ENCODE results near the gene SHISA5. TPM values are rescaled to one million over a fixed set of nuclear protein-coding genes. Genes with fewer than 3 reads are reported as not detected.
A peak's percentile ranks its signal among the peaks of the same experiment; 100 is the strongest.

SHISA5 gene
- polyA plus RNA-seq, 1 donor, result 62.4 TPM

GRCh38 chr3:48429317-48429959 lies 74.5 kb downstream of the SHISA5 start:
- DNase-seq, result peak; percentile 33

GRCh38 chr3:48428572-48429316 lies 75.2 kb downstream of the SHISA5 start:
- peak; percentile 62 for DNase-seq

GRCh38 chr3:48428088-48428571 lies 75.8 kb downstream of the SHISA5 start:
- no peak for DNase-seq

GRCh38 chr3:48427630-48427962 lies 76.4 kb downstream of the SHISA5 start:
- no peak for DNase-seq

- no peak for DNase-seq
These were observed 76.9 kb downstream of the SHISA5 start for GRCh38 chr3:48426944-48427629.

GRCh38 chr3:48426401-48426909 lies 77.5 kb downstream of the SHISA5 start:
- DNase-seq, result no peak

GRCh38 chr3:48425281-48425812 lies 78.6 kb downstream of the SHISA5 start:
- DNase-seq, result no peak

- DNase-seq, result no peak
These were observed 79.9 kb downstream of the SHISA5 start for GRCh38 chr3:48423883-48424695.

GRCh38 chr3:48423241-48423882 lies 80.6 kb downstream of the SHISA5 start:
- no peak for DNase-seq

GRCh38 chr3:48422681-48423080 lies 81.3 kb downstream of the SHISA5 start:
- DNase-seq, result no peak

- no peak for DNase-seq
These were observed 81.7 kb downstream of the SHISA5 start for GRCh38 chr3:48422272-48422671.

GRCh38 chr3:48420561-48420960 lies 83.4 kb downstream of the SHISA5 start:
- no peak for DNase-seq

GRCh38 chr3:48419597-48419996 lies 84.4 kb downstream of the SHISA5 start:
- DNase-seq, result no peak

GRCh38 chr3:48419149-48419548 lies 84.8 kb downstream of the SHISA5 start:
- DNase-seq, result no peak

GRCh38 chr3:48418651-48419050 lies 85.3 kb downstream of the SHISA5 start:
- no peak for DNase-seq

- DNase-seq, result no peak
These were observed 85.8 kb downstream of the SHISA5 start for GRCh38 chr3:48418140-48418539.

Other genes with a start within 250 kb of the SHISA5 start
- gene NME6, start 202.8 kb downstream of the SHISA5 start, polyA plus RNA-seq (ENCODE audit: insufficient read length), result 22.8 TPM
- gene SPINK8, start 170.5 kb downstream of the SHISA5 start, polyA plus RNA-seq (ENCODE audit: insufficient read length), result not detected
- 0.14 TPM for gene FBXW12, start 132.0 kb downstream of the SHISA5 start, polyA plus RNA-seq (ENCODE audit: insufficient read length)
- 32.2 TPM for gene PLXNB1, start 74.1 kb downstream of the SHISA5 start, polyA plus RNA-seq (ENCODE audit: insufficient read length)
- 16.5 TPM for gene CCDC51, start 64.1 kb downstream of the SHISA5 start, polyA plus RNA-seq (ENCODE audit: insufficient read length)
- 187 TPM for gene TMA7, start 63.9 kb downstream of the SHISA5 start, polyA plus RNA-seq (ENCODE audit: insufficient read length)
- gene ATRIP, start 57.4 kb downstream of the SHISA5 start, polyA plus RNA-seq (ENCODE audit: insufficient read length), result 7.6 TPM
- 6.7 TPM for gene PFKFB4, start 52.6 kb upstream of the SHISA5 start, polyA plus RNA-seq (ENCODE audit: insufficient read length)
- 0.26 TPM for gene UCN2, start 59.6 kb upstream of the SHISA5 start, polyA plus RNA-seq (ENCODE audit: insufficient read length)
- 9.3 TPM for gene COL7A1, start 91.2 kb upstream of the SHISA5 start, polyA plus RNA-seq (ENCODE audit: insufficient read length)
- gene UQCRC1, start 105.5 kb upstream of the SHISA5 start, polyA plus RNA-seq (ENCODE audit: insufficient read length), result 180 TPM
- not detected for gene TMEM89, start 117.6 kb upstream of the SHISA5 start, polyA plus RNA-seq (ENCODE audit: insufficient read length)
- gene SLC26A6, start 131.3 kb upstream of the SHISA5 start, polyA plus RNA-seq (ENCODE audit: insufficient read length), result 8.8 TPM
- gene CELSR3, start 158.7 kb upstream of the SHISA5 start, polyA plus RNA-seq (ENCODE audit: insufficient read length), result 0.36 TPM
- gene NCKIPSD, start 181.7 kb upstream of the SHISA5 start, polyA plus RNA-seq (ENCODE audit: insufficient read length), result 7.5 TPM
- 85.4 TPM for gene IP6K2, start 213.0 kb upstream of the SHISA5 start, polyA plus RNA-seq (ENCODE audit: insufficient read length)

Data from hindlimb muscle (tissue), 1 donor.